Small intestine (tissue), 7 donors: ENCODE measurements around the gene RFX2. TPM values are rescaled to one million over a fixed set of nuclear protein-coding genes. Genes with fewer than 3 reads are reported as not detected.

Experiments used
- DNase-seq, 2 donors: peaks; one replicate each; pipeline versions ENCODE4 v3.0.0 to v3.0.0-alpha.2; 2013
- FAIRE-seq: peaks from 2 replicates; lab custom pipeline; 2012; peaks lifted over from hg19 to GRCh38; lab: Jason Lieb, UNC
- H3K27ac ChIP-seq, 3 donors: one replicate each; pipeline ENCODE4 v1.5.1; 2013; ENCODE audit warnings: low read length in 2 of 3, mild to moderate bottlenecking in 2 of 3, control low read depth in 1 of 3, inconsistent platforms in 1 of 3, low read depth in 1 of 3, moderate library complexity in 1 of 3
- H3K27me3 ChIP-seq, 3 donors: one replicate each; pipeline ENCODE4 v1.6.1; 2013; ENCODE audit warnings: low read length in 3 of 3, inconsistent platforms in 1 of 3; ENCODE audit not compliant: control insufficient read depth in 3 of 3, insufficient read depth in 3 of 3
- H3K36me3 ChIP-seq, 3 donors: one replicate each; pipeline ENCODE4 v1.6.1; 2013; ENCODE audit warnings: low read length in 3 of 3, inconsistent platforms in 1 of 3, low read depth in 1 of 3, mild to moderate bottlenecking in 1 of 3, moderate library complexity in 1 of 3; ENCODE audit not compliant: control insufficient read depth in 3 of 3, insufficient read depth in 2 of 3
- H3K4me1 ChIP-seq, 3 donors: one replicate each; pipeline ENCODE4 v1.6.1; 2013; ENCODE audit warnings: low read length in 2 of 3, inconsistent platforms in 1 of 3, low read depth in 1 of 3, mild to moderate bottlenecking in 1 of 3, moderate library complexity in 1 of 3; ENCODE audit not compliant: control insufficient read depth in 3 of 3, insufficient read depth in 2 of 3
- H3K4me3 ChIP-seq, 3 donors: one replicate each; pipeline ENCODE4 v1.5.1; 2013; ENCODE audit warnings: low read length in 3 of 3, control low read depth in 1 of 3, inconsistent platforms in 1 of 3, low read depth in 1 of 3, mild to moderate bottlenecking in 1 of 3, moderate library complexity in 1 of 3
- H3K9me3 ChIP-seq, 2 donors: one replicate each; pipeline ENCODE4 v1.6.1; 2013; ENCODE audit warnings: low read depth in 1 of 2, low read length in 1 of 2; ENCODE audit not compliant: control insufficient read depth in 2 of 2, insufficient read depth in 1 of 2
- WGBS, 3 donors: extraction: QIAGEN DNeasy Blood & Tissue Kit; methylation state at CpG; one replicate each; pipeline ENCODE4 v1.1.7; 2013; 5-methylcytosine and 5-hydroxymethylcytosine counted together
- polyA plus RNA-seq, 4 donors: library from polyadenylated mRNA; stranded (reverse) in 3 of 4; unstranded in 1 of 4; fragments of 200-250 nt in 3 of 4; fragments of 120-200 nt in 1 of 4; gene quantifications; one replicate each; pipeline versions ENCODE4 v1.2.1 to v1.2.3, GENCODE V29; 2013
- donor health status: healthy with polysubstance abuse.
- donor health status: control.
- donor health status: control.
- donor health status: Bipolar disorder and iron deficiency.
- donor health status: healthy.

The RFX2 gene
- polyA plus RNA-seq, 4 donors: 1.1 to 9.1 (median 2.3) TPM

GRCh38 chr19:5950741-5951140 lies 159.6 kb downstream of the RFX2 start:
- FAIRE-seq: no peak
- no peaks in the 10 kb centered on the region for H3K9me3 ChIP-seq
- 56 to 75% (median 70%) methylated on average over 3 of the region's 3 CpGs for WGBS, 3 donors
- H3K4me1 ChIP-seq: peaks cover 2 to 57% (median 37%) of the 10 kb centered on the region in 3 donors
- no peak overlapping the region for H3K27ac ChIP-seq
- peaks cover 0 to 64% (median 0%) of the 10 kb centered on the region in 3 donors for H3K36me3 ChIP-seq
- no peak for DNase-seq
- H3K27me3 ChIP-seq: no peaks in the 10 kb centered on the region
- no peak overlapping the region for H3K4me3 ChIP-seq

- peaks cover 0 to 66% (median 0%) of the 10 kb centered on the region in 3 donors for H3K36me3 ChIP-seq
- H3K27ac ChIP-seq: peak overlapping the region in 2 of 3 donors; percentile 23 to 71
- no peaks in the 10 kb centered on the region for H3K27me3 ChIP-seq
- DNase-seq (no peak), FAIRE-seq (no peak)
- peaks cover 2 to 51% (median 37%) of the 10 kb centered on the region in 3 donors for H3K4me1 ChIP-seq
- no peak overlapping the region for H3K4me3 ChIP-seq
- no peaks in the 10 kb centered on the region for H3K9me3 ChIP-seq
- WGBS, 3 donors: 74 to 86% (median 76%) methylated on average over 13 of the region's 13 CpGs
These were observed 160.5 kb downstream of the RFX2 start for GRCh38 chr19:5949792-5950305.

- Histone ChIP-seq H3K4me3 (no peak overlapping the region), H3K9me3 (no peaks in the 10 kb centered on the region), H3K36me3 (peaks cover 0 to 71% (median 0%) of the 10 kb centered on the region in 3 donors), H3K27me3 (no peaks in the 10 kb centered on the region), H3K27ac (peak overlapping the region in 2 of 3 donors; percentile 37 to 71), H3K4me1 (peaks cover 1 to 43% (median 29%) of the 10 kb centered on the region in 3 donors)
- 56 to 81% (median 59%) methylated on average over 13 of the region's 13 CpGs for WGBS, 3 donors
- FAIRE-seq (no peak), DNase-seq (no peak)
These were observed 161.3 kb downstream of the RFX2 start for GRCh38 chr19:5948752-5949564.

- Histone ChIP-seq H3K9me3 (no peaks in the 10 kb centered on the region), H3K4me1 (peaks cover 0 to 34% (median 21%) of the 10 kb centered on the region in 3 donors), H3K4me3 (no peak overlapping the region), H3K27ac (peak overlapping the region in 2 of 3 donors; percentile 32 to 76), H3K36me3 (peaks cover 0 to 82% (median 0%) of the 10 kb centered on the region in 3 donors), H3K27me3 (no peaks in the 10 kb centered on the region)
- no peak for DNase-seq
- FAIRE-seq: no peak
- WGBS, 3 donors: 65 to 92% (median 86%) methylated on average over 13 of the region's 13 CpGs
These were observed 162.9 kb downstream of the RFX2 start for GRCh38 chr19:5947435-5947834.

DNA sequence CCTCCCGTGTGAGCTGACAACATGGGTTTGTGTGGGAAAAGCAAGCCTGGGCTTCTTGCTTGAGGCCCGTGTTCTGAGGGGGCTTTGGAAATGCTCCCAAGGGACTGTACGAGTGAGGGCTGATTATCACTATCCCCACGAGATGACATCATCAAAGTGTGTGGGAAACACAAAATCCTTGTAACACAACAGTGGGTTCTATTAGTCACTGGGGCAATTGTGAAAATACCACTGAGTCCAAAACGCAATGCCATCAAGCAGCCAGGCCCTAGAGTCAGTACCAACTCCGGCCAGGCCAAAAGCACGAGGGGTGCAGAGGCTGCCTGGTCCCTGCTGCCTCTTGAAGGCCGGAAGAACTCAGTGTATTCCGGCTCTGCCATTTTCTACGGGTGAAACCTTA lies 166.7 kb downstream of the RFX2 start:
- no peak overlapping the region for H3K4me3 ChIP-seq
- DNase-seq (no peak), FAIRE-seq (no peak)
- H3K27ac ChIP-seq: peak overlapping the region in 2 of 3 donors; percentile 33
- H3K4me1 ChIP-seq: peaks cover 0 to 12% (median 3%) of the 10 kb centered on the region in 3 donors
- no peaks in the 10 kb centered on the region for H3K27me3 ChIP-seq
- H3K9me3 ChIP-seq: no peaks in the 10 kb centered on the region
- WGBS, 3 donors: 65 to 80% (median 75%) methylated on average over 10 of the region's 10 CpGs
- peaks cover 0 to 88% (median 12%) of the 10 kb centered on the region in 3 donors for H3K36me3 ChIP-seq

Other genes starting within 250 kb of the RFX2 start
- not detected for gene FUT5, start 240.0 kb downstream of the RFX2 start, polyA plus RNA-seq
- 100 to 1,000 TPM; 187 to 576 (median 476) TPM for gene NDUFA11, start 206.7 kb downstream of the RFX2 start, polyA plus RNA-seq
- 1 to 10 TPM; 1.1 to 8.8 (median 2.7) TPM for gene VMAC, start 205.6 kb downstream of the RFX2 start, polyA plus RNA-seq
- 10 to 100 TPM in 3 of 4 donors, 1 to 10 TPM in 1; 8.7 to 22.7 (median 15.4) TPM for gene CAPS, start 196.2 kb downstream of the RFX2 start, polyA plus RNA-seq
- gene RANBP3, start 132.4 kb downstream of the RFX2 start, polyA plus RNA-seq: 10 to 100 TPM; 23.0 to 52.5 (median 38.3) TPM
- under 1 TPM in 2 of 4 donors, not detected in 2; 0.27 to 0.83 TPM for gene ACSBG2, start 25.2 kb upstream of the RFX2 start, polyA plus RNA-seq
- gene MLLT1, start 169.5 kb upstream of the RFX2 start, polyA plus RNA-seq: 10 to 100 TPM; 15.1 to 42.2 (median 21.9) TPM
- gene ACER1, start 223.1 kb upstream of the RFX2 start, polyA plus RNA-seq: under 1 TPM in 1 of 4 donors, not detected in 3; 0.06 TPM